ENCODE results near the gene TTC23.

TTC23 gene

GRCh38 chr15:99182791-99183190, 66.6 kb downstream of the TTC23 start:
- no peak overlapping the region for H2AFZ ChIP-seq (ENCODE audit: low read length)
- H3K4me2 ChIP-seq (ENCODE audit: low read depth, low read length) = no peak overlapping the region
- no peaks in the 10 kb centered on the region for H3K4me1 ChIP-seq (ENCODE audit: low read length)
- TF ChIP-seq EZH2 (optimal IDR thresholded peaks at IDR 0.05; ENCODE audit: low read depth, low read length) (no peak), EZH2phosphoT487 (IDR thresholded peaks at IDR 0.05; ENCODE audit: low read length) (no peak)
- TF ChIP-seq, protein P1, sequence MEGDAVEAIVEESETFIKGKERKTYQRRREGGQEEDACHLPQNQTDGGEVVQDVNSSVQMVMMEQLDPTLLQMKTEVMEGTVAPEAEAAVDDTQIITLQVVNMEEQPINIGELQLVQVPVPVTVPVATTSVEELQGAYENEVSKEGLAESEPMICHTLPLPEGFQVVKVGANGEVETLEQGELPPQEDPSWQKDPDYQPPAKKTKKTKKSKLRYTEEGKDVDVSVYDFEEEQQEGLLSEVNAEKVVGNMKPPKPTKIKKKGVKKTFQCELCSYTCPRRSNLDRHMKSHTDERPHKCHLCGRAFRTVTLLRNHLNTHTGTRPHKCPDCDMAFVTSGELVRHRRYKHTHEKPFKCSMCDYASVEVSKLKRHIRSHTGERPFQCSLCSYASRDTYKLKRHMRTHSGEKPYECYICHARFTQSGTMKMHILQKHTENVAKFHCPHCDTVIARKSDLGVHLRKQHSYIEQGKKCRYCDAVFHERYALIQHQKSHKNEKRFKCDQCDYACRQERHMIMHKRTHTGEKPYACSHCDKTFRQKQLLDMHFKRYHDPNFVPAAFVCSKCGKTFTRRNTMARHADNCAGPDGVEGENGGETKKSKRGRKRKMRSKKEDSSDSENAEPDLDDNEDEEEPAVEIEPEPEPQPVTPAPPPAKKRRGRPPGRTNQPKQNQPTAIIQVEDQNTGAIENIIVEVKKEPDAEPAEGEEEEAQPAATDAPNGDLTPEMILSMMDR (IDR thresholded peaks at IDR 0.05; ENCODE audit: low read length) = no peak
- DNase-seq = no peak
- H3K9me2 ChIP-seq (replicated peaks; ENCODE audit: insufficient read depth, low read length) = no peaks in the 10 kb centered on the region
- no peaks in the 10 kb centered on the region for H3K9me3 ChIP-seq (replicated peaks; ENCODE audit: insufficient read depth, low read length)
- no peaks in the 10 kb centered on the region for H4K20me1 ChIP-seq (ENCODE audit: insufficient read depth, low read length)
- no peaks in the 10 kb centered on the region for H3F3A ChIP-seq (ENCODE audit: insufficient read depth, low read length)
- no peak overlapping the region for H3K4me3 ChIP-seq (ENCODE audit: low read length)
- no peak overlapping the region for H3K27ac ChIP-seq (ENCODE audit: low read length)
- H3K79me2 ChIP-seq (ENCODE audit: low read length) = no peaks in the 10 kb centered on the region
- H3K36me3 ChIP-seq (replicated peaks; ENCODE audit: insufficient read depth, low read length) = no peaks in the 10 kb centered on the region
- H3K9ac ChIP-seq (ENCODE audit: low read length) = no peak overlapping the region
- no peaks in the 10 kb centered on the region for H3K27me3 ChIP-seq (replicated peaks; ENCODE audit: insufficient read depth, low read length)

- H3K79me2 ChIP-seq (ENCODE audit: low read length) = no peaks in the 10 kb centered on the region
- no peaks in the 10 kb centered on the region for H3K9me2 ChIP-seq (replicated peaks; ENCODE audit: insufficient read depth, low read length)
- no peaks in the 10 kb centered on the region for H3K4me1 ChIP-seq (ENCODE audit: low read length)
- no peaks in the 10 kb centered on the region for H4K20me1 ChIP-seq (ENCODE audit: insufficient read depth, low read length)
- no peaks in the 10 kb centered on the region for H3K9me3 ChIP-seq (replicated peaks; ENCODE audit: insufficient read depth, low read length)
- no peak overlapping the region for H2AFZ ChIP-seq (ENCODE audit: low read length)
- no peak for DNase-seq
- TF ChIP-seq, protein P1 (IDR thresholded peaks at IDR 0.05; ENCODE audit: low read length) = no peak
- TF ChIP-seq EZH2phosphoT487 (IDR thresholded peaks at IDR 0.05; ENCODE audit: low read length) = no peak
- no peak for TF ChIP-seq EZH2 (optimal IDR thresholded peaks at IDR 0.05; ENCODE audit: low read depth, low read length)
- no peaks in the 10 kb centered on the region for H3F3A ChIP-seq (ENCODE audit: insufficient read depth, low read length)
- no peak overlapping the region for H3K4me3 ChIP-seq (ENCODE audit: low read length)
- H3K27me3 ChIP-seq (replicated peaks; ENCODE audit: insufficient read depth, low read length) = no peaks in the 10 kb centered on the region
- no peaks in the 10 kb centered on the region for H3K36me3 ChIP-seq (replicated peaks; ENCODE audit: insufficient read depth, low read length)
- no peak overlapping the region for H3K27ac ChIP-seq (ENCODE audit: low read length)
- H3K4me2 ChIP-seq (ENCODE audit: low read depth, low read length) = no peak overlapping the region
- H3K9ac ChIP-seq (ENCODE audit: low read length) = no peak overlapping the region
These were observed 67.8 kb downstream of the TTC23 start for GRCh38 chr15:99181545-99181971.

DNA sequence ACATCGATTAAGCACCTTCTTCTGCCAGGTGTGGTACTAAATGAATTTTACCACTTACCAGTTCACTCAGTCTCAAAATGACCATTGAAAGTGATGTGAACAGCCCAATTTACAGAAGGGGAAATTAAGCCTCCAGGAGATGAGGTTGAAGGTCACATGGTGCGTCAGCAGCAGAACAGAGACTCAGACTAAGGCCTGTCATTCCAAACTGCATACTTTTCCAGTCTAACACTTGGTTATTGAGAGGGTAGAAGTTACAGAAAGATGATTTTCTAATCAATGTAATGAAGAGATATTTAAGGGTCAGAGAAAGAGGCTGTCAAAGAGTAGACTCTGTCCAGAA, 68.4 kb downstream of the TTC23 start:
- H3F3A ChIP-seq (ENCODE audit: insufficient read depth, low read length) = no peaks in the 10 kb centered on the region

More for the DNA sequence above, 68.4 kb downstream of the TTC23 start:
- Histone ChIP-seq H2AFZ (ENCODE audit: low read length) (no peak overlapping the region), H3K4me1 (ENCODE audit: low read length) (no peaks in the 10 kb centered on the region), H3K9me2 (replicated peaks; ENCODE audit: insufficient read depth, low read length) (no peaks in the 10 kb centered on the region), H3K36me3 (replicated peaks; ENCODE audit: insufficient read depth, low read length) (no peaks in the 10 kb centered on the region), H3K9me3 (replicated peaks; ENCODE audit: insufficient read depth, low read length) (no peaks in the 10 kb centered on the region), H3K4me2 (ENCODE audit: low read depth, low read length) (no peak overlapping the region), H3K27me3 (replicated peaks; ENCODE audit: insufficient read depth, low read length) (no peaks in the 10 kb centered on the region), H3K4me3 (ENCODE audit: low read length) (no peak overlapping the region), H3K27ac (ENCODE audit: low read length) (no peak overlapping the region), H3K9ac (ENCODE audit: low read length) (no peak overlapping the region), H3K79me2 (ENCODE audit: low read length) (no peaks in the 10 kb centered on the region), H4K20me1 (ENCODE audit: insufficient read depth, low read length) (no peaks in the 10 kb centered on the region)
- TF ChIP-seq EZH2phosphoT487 (IDR thresholded peaks at IDR 0.05; ENCODE audit: low read length) = no peak
- TF ChIP-seq, protein P1 (IDR thresholded peaks at IDR 0.05; ENCODE audit: low read length) = no peak
- TF ChIP-seq EZH2 (optimal IDR thresholded peaks at IDR 0.05; ENCODE audit: low read depth, low read length) = no peak
- no peak for DNase-seq

Data from MM.1S (cell line).